Measurements from ENCODE around the gene TRPV6.

Gene TRPV6

DNA sequence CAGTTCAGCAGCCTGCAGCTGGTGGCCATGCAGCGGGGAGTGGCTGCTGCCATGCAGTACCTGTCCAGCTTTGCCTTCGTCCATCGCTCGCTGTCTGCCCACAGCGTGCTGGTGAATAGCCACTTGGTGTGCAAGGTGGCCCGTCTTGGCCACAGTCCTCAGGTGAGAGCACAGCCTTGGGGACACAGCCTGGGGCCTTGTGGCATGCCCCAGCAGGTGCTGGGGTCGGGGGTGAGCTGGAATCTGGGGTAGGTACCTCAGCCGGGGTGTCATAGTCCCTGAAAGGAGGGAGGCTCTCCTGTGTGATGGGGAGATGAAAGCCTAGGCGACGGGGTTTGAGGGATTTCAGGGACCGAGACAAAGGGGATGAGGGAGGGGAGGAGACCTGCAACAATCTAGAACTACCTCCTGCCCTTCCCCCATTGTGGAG is 16.5 kb downstream of the TRPV6 start:
- DNase-seq (ENCODE audit: low spot score) = no peak

DNA sequence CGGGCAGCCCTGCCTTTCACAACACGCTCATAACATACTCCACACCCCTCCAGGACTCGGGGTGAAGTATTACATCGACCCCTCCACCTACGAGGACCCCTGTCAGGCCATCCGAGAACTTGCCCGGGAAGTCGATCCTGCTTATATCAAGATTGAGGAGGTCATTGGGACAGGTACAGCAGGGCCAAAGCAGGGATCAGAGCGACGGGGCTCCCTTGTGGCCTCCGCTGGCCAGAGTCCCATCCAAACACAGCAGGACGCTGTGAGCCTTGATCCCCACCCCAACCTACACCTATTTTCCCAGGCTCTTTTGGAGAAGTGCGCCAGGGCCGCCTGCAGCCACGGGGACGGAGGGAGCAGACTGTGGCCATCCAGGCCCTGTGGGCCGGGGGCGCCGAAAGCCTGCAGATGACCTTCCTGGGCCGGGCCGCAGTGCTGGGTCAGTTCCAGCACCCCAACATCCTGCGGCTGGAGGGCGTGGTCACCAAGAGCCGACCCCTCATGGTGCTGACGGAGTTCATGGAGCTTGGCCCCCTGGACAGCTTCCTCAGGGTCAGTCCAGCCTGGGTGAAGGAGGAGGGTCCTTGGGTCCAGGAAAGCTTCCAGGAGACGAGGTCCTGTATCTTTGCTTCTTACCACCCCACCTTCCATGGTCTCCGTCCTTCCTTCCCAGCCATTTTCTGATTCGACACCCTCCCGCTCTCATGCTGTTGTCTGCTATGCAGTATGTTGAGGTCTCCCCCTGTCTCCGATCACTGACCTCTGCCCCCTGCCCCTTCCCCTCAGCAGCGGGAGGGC is 17.2 kb downstream of the TRPV6 start:
- DNase-seq (ENCODE audit: low spot score) = no peak

DNA sequence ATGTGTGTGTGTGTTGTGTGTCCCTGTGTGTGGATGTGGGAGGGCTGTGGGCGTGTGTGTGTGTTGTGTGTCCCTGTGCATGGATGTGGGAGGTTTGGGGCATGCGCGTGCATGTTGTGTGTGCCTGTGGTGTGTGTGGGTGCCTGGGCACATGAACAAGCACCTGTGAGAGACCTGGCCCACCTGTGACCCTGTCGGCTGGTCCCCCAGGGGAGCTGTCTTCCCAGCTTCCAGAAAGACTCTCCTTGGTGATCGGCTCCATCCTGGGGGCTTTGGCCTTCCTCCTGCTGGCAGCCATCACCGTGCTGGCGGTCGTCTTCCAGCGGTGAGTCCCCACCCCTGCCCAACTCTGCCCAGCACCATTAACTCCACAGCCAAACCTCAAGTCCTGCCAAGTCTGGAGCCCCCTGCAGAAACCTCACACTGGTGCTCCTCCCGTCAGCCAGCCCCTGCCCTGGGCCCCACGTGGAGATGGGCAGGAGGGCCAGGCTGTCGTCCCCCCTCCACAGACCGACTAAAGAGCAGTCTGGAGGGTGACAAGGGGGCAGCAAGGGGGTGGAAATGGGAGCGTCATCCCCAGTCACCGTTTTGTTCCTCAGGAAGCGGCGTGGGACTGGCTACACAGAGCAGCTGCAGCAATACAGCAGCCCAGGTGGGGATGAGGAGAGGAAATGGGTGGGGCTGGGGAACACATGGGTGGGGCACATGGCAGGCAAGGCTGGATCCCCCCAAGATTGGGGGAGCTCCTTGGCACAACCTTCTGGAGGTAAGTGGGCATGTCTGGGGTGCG is 18.0 kb downstream of the TRPV6 start:
- DNase-seq (ENCODE audit: low spot score) = no peak

GRCh38 chr7:142867097-142867378 is 18.5 kb downstream of the TRPV6 start:
- DNase-seq (ENCODE audit: low spot score) = no peak

GRCh38 chr7:142866361-142867096 is 19.0 kb downstream of the TRPV6 start:
- DNase-seq (ENCODE audit: low spot score) = peak; percentile 40

DNA sequence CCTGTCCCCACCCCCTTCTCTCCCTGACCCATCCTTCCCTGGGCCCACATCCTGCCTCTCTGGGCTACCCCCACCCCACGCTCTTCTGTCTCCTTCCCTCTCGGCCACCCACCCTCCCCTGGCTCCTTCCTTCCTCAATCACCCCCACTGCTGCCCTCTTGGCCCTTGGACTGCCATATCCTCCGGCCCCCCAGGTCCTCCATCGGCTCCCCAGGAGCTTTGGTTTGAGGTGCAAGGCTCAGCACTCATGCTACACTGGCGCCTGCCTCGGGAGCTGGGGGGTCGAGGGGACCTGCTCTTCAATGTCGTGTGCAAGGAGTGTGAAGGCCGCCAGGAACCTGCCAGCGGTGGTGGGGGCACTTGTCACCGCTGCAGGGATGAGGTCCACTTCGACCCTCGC is 19.8 kb downstream of the TRPV6 start:
- DNase-seq (ENCODE audit: low spot score) = no peak

DNA sequence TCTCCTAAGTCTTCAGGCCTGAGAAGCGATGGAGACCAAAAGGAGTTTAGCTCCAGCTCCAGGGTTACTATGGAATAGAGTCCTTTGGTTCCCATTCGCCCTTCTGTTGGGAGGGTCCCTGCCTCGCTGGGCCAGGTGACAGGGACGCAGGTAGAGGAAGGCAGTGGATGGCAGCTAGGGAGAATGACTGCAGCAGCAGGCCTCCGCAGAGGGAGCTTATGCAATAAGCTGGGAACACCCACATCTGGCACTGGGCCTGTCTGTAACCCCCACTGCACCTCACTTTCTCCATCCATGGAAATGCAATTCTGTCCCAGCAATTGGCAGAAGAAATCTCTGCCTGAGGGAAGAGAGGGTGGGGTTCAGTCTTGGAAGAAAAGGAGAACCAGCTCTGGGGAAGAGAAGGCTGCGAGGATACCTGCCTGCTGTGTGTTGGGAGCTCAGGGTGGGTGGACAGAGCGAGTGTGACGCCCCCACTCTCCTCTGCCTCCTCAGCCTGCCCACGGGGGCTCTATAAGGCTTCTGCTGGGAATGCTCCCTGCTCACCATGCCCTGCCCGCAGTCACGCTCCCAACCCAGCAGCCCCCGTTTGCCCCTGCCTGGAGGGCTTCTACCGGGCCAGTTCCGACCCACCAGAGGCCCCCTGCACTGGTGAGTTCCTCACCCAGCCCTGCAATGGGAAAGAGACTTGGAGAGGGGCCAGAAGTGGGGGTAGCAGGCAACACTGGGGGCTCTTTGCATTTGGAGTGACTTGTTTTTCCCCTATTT is 20.4 kb downstream of the TRPV6 start:
- no peak for DNase-seq (ENCODE audit: low spot score)

GRCh38 chr7:142863891-142864685 is 21.5 kb downstream of the TRPV6 start:
- DNase-seq (ENCODE audit: low spot score) = no peak

GRCh38 chr7:142862786-142863400 is 22.7 kb downstream of the TRPV6 start:
- no peak for DNase-seq (ENCODE audit: low spot score)

DNA sequence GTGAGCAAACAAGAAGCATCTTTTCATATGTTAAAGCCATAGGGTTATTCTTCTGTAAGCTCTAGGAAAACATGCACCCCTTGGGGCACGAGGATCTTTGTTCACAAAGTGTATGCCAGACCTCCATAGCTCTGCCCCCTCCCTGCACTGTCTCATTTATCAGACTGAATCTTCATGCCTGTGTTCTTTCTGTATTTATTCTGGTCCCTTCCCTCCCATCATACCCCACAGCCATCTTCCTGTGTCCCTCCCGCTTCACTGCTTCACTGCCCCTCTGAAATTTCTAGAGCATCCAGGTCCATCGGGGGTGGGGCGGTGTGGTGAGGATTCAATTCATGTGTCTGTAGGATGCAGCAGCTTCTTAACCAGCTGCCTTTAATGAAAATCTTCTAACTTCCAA is 23.2 kb downstream of the TRPV6 start:
- no peak for DNase-seq (ENCODE audit: low spot score)

GRCh38 chr7:142860968-142861367 is 24.6 kb downstream of the TRPV6 start:
- no peak for DNase-seq (ENCODE audit: low spot score)

DNA sequence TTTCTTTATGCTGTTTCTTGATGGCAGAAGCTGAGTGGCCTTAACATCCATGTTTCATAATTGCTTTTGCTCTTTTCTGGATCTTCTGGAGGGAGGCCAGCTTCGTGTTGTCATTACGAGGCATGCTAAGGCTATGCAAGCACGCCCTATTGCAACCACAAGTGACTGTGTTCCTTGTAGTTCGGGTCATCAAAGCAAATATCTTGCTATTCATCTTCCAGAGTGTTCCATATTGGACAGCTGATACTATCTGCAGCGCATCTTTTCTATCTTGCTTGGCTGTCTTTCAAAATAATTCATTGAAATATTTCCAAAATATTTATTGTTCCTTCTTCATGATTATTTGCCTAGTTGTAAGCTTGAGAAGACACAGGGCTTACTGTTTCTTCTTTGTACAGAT is 25.7 kb downstream of the TRPV6 start:
- no peak for DNase-seq (ENCODE audit: low spot score)

DNA sequence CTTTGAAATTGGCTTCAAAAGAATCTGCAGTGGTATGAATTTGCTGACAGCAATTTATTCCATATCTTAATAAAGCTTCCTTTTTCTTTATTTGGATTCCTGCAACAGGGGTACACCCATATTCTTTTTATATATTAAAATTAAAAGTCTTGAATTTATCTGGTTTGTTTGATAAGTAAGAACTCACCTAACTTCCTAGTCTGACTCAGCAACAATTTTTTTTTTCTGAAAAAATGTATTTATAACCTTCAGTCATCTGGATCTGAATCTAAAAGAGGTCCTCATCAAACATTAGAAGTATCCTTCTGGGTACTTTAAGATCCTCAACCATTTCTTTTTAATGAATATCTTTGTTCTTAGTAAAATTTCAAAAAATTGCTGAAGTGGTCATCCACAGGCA is 26.1 kb downstream of the TRPV6 start:
- no peak for DNase-seq (ENCODE audit: low spot score)

- no peak for DNase-seq (ENCODE audit: low spot score)
Observed at GRCh38 chr7:142857625-142858024, 27.9 kb downstream of the TRPV6 start.

DNA sequence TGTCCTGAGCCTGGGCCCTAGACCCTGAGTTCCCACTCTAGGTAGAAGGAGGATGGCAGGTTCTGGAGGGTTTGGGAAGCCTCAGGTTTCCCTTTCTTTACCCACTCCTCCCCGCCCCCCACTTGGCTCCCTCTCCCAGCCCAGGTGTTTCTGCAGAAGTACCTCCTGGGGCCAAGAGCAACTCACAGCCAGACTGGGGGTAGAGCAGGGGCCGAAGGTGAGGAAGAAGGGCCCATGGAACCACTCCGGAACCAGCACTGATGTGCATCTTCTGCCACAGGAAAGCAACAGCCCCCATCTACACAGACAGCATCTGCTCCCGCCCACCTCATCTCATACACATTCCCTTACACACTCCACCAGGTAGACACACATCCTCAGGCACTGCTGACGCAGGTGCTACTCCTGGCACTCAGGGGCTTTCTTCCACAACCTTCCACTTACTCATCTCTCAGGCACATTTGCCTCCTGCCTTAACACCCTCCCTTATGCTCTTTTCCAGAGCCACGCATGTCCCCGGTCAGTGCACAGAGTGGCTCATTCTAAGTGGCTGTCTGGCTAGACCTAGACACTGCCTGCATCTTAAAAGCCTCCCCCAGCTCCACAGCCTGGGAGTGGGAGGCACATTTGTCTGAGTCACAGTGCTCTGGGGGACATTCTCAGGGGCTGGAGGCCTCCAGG is 28.8 kb downstream of the TRPV6 start:
- DNase-seq (ENCODE audit: low spot score) = no peak

- no peak for DNase-seq (ENCODE audit: low spot score)
Observed at GRCh38 chr7:142855756-142856564, 29.6 kb downstream of the TRPV6 start.

DNA sequence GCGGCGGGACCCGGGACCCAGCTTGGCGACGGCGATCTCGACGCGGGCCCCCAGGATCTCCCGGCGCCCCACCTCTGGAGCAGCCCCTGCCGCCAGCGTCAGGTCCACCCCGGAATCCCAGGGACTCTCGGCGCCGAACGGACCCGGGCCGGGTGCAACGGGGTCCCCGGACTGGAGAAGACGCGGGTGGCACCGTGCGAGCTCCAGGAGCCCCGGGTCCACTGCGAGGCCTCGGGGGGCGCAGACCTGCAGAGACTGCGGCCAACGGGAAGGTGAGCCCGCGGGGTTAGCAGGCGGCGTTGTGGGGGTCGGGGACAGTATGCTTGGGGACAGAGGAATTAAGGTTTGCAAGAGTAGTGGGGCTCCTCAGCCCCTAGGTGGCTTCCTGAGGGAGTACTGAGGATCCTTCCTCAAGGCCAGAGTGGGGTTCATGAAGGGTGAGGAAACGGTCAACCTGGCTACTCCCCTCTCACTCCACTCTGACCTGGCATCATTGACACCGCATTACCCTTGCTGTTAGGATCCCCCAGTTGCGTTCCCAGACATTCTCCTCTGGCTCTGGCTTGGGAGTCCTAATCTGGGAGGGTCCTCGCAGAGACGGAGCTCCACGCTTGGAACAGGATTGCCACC is 30.3 kb downstream of the TRPV6 start:
- DNase-seq (ENCODE audit: low spot score) = no peak

DNA sequence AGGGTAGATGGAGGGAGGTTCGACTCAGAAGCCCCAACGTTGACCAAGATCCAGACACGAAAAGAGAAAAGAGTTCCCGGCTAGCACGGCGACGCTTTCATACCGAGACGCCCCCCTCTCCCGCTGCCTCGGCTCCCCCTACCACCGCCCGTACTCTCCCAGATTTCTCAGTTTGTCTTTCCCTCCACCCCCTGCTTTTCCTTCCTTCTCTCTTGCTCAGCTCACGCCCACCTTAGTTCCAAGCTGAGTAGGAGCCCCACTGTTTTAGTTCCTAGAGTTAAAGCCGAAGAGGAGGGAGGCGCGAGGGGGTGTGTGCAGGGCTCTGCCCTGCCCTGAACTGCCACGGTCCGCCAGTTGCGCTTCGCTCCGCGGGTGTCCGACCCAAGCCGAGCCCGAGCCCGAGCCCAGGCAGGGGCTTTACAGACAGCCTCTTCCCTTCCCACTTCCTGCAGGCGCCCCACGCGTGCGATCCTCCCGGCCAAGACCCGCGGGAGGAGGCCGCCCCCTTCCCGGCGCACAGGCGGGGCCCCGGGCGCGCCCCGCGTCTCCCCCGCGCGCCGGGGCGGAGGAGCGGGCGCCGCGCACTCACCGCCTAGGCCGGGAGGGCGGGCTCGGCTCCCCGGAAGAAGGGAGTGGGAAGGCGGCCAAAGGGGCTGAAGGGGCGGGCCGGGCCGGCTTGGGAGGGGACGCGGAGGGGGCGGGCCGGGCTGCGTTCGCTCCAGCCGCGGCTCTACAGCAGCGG is 31.0 kb downstream of the TRPV6 start, which contains the start of gene EPHB6:
Gene EPHB6, plus strand, starts transcription at position 705 of the 742 bp plus-strand sequence. CDS start 8,152 bp downstream, outside the sequence.
- peak; percentile 16 for DNase-seq (ENCODE audit: low spot score)
